GM10266 (cell line): Measurements from ENCODE around the gene FKBP1A.

ENCODE experiments used
- DNase-seq: peaks from one replicate; pipeline ENCODE4 v3.0.0; 2012; ENCODE audit errors: extremely low spot score
- CTCF ChIP-seq: IDR thresholded peaks from 2 replicates; pipeline ENCODE4 v1.5.1; 2012; ENCODE audit warnings: mild to moderate bottlenecking, low read depth; ENCODE audit not compliant: control insufficient read depth, insufficient read depth; ENCODE audit errors: missing control alignments

FKBP1A gene

GRCh38 chr20:1392693-1393506 is at the start of gene FKBP1A:
Gene FKBP1A (minus strand): TSS chr20:1393054. CDS start chr20:1392998, 56 bp downstream.
- TF ChIP-seq CTCF = peak; percentile 8
- DNase-seq = peak; percentile 91

GRCh38 chr20:1442304-1442703 is 49.5 kb upstream of the FKBP1A start:
- DNase-seq = no peak
- TF ChIP-seq CTCF = no peak

GRCh38 chr20:1441133-1441532 is 48.3 kb upstream of the FKBP1A start:
- DNase-seq = no peak
- TF ChIP-seq CTCF = no peak

GRCh38 chr20:1440024-1440423 is 47.2 kb upstream of the FKBP1A start:
- DNase-seq = no peak
- peak; percentile 33 for TF ChIP-seq CTCF

- no peak for DNase-seq
Observed at GRCh38 chr20:1438361-1438760, 45.5 kb upstream of the FKBP1A start.

GRCh38 chr20:1437235-1437904 is 44.5 kb upstream of the FKBP1A start:
- peak; percentile 95 for TF ChIP-seq CTCF
- peak; percentile 71 for DNase-seq

More at GRCh38 chr20:1438361-1438760, 45.5 kb upstream of the FKBP1A start:
- no peak for TF ChIP-seq CTCF

GRCh38 chr20:1436263-1436662 is 43.4 kb upstream of the FKBP1A start:
- TF ChIP-seq CTCF = no peak
- DNase-seq = no peak
